Mammary epithelial cell (primary cell): ENCODE results near the gene NEIL1.

Experiments
- EZH2 ChIP-seq: IDR thresholded peaks from 2 replicates; pipeline ENCODE4 v1.6.1; 2012; ENCODE audit warnings: low read length, inconsistent platforms, borderline replicate concordance
- TF ChIP-seq, protein P1 (sequence below), 2 donors: IDR thresholded peaks in 1 of 2; conservative IDR thresholded peaks in 1 of 2; 2 replicates each; pipeline ENCODE4 v1.5.1; 2011 to 2012; ENCODE audit warnings: inconsistent platforms in 2 of 2, low read length in 2 of 2, mild to moderate bottlenecking in 2 of 2, control low read depth in 1 of 2, low read depth in 1 of 2; ENCODE audit not compliant: insufficient read depth in 1 of 2; ENCODE audit errors: extremely low read depth in 1 of 2

DNA sequence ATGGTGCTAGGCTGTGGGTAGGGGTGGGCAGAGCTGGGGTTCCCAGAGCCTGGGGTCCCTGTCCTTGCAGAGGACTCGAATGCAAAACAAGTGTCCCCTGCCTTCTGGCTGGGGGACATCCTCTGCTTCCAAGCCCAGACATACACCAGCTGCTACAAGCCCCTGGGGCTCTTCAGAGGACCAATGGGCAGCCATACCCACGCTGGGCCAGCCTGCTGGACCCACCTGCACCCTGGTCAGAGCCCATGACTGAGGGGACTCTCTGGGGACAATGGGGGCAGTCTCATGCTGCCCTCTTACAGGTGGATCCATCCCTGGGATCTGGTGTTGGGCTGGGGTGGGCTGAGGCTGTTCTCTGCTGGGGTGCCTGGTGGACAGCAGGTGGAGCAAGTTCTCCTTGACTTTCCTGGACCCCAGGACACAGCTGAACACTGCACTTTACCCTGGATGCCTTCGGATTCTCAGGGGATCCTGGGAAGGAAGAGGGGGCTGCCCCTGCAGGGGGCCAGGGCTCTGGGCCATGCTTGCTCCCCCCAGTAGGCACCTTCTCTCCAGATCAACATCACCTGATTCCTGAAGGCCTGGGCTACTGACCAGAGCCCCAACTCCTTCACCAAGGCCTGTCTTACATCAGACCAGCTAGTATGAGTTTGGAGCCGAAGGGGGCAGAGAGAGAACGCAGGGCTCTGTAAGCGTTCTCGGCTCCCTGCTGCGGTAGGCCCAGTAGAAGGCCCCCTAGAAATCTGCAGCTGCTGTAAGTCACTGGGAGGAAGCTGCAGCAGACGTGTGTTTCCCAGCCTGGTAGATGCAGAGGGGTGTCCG lies 18.1 kb upstream of the NEIL1 start:
- TF ChIP-seq, protein P1, sequence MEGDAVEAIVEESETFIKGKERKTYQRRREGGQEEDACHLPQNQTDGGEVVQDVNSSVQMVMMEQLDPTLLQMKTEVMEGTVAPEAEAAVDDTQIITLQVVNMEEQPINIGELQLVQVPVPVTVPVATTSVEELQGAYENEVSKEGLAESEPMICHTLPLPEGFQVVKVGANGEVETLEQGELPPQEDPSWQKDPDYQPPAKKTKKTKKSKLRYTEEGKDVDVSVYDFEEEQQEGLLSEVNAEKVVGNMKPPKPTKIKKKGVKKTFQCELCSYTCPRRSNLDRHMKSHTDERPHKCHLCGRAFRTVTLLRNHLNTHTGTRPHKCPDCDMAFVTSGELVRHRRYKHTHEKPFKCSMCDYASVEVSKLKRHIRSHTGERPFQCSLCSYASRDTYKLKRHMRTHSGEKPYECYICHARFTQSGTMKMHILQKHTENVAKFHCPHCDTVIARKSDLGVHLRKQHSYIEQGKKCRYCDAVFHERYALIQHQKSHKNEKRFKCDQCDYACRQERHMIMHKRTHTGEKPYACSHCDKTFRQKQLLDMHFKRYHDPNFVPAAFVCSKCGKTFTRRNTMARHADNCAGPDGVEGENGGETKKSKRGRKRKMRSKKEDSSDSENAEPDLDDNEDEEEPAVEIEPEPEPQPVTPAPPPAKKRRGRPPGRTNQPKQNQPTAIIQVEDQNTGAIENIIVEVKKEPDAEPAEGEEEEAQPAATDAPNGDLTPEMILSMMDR (conservative IDR thresholded peaks at IDR 0.05 in 1 of 2, IDR thresholded peaks at IDR 0.05 in 1 of 2; ENCODE audit: extremely low read depth in 1 of 2, insufficient read depth in 1 of 2, low read depth in 1 of 2, low read length in 2 of 2) = no peak
- TF ChIP-seq EZH2 = no peak
